GM18526 (cell line): ENCODE data around the gene MRPL23.

Experiments
- POLR2A ChIP-seq: IDR thresholded peaks from 3 replicates; pipeline ENCODE4 v1.6.1; 2011; ENCODE audit not compliant: insufficient read length; ENCODE audit errors: extremely low read depth

Gene MRPL23

GRCh38 chr11:1946812-1947484 is at the start of gene MRPL23:
Gene MRPL23 (plus strand): TSS chr11:1947332. CDS start chr11:1947363, 31 bp downstream.
- no peak for TF ChIP-seq POLR2A

- no peak for TF ChIP-seq POLR2A
Observed at GRCh38 chr11:1899090-1899489, 48.0 kb upstream of the MRPL23 start.

DNA sequence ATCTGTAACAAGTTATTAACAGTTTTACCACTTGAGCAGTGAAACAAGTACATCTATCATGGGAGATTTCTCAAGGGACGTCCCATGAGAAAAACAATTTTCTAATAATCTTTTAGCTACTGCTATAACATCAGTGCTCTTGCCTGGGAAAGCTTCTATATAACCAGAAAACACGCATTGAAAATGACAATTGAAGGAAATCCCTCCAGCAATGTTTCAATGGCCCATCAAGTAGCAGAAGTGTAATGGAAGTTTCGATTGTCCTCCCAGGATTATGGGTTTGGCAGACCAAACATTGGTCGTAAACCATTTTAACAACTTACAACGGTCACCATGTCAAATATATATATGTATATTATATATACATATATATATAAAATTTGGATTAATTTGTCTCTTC is 47.4 kb upstream of the MRPL23 start:
- TF ChIP-seq POLR2A: no peak

DNA sequence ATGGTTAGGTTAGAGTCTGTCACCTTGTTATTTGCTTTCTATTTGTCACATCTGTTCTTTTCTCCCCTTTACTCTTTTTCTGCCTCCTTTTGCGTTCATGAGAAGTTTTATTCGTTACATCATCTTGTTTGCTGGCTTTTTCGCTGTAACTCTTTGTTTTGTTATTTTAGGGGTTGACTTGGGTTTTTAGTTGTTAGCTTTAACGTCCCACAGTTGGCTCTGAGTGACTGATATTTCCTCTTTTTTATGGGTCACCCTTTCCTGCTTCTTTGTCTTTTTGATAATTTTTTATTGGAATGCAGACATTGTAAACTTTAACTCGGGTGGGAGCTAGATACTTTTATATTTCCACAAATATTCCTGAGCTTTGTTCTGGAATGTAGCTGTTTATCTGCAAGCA is 41.0 kb upstream of the MRPL23 start:
- no peak for TF ChIP-seq POLR2A

DNA sequence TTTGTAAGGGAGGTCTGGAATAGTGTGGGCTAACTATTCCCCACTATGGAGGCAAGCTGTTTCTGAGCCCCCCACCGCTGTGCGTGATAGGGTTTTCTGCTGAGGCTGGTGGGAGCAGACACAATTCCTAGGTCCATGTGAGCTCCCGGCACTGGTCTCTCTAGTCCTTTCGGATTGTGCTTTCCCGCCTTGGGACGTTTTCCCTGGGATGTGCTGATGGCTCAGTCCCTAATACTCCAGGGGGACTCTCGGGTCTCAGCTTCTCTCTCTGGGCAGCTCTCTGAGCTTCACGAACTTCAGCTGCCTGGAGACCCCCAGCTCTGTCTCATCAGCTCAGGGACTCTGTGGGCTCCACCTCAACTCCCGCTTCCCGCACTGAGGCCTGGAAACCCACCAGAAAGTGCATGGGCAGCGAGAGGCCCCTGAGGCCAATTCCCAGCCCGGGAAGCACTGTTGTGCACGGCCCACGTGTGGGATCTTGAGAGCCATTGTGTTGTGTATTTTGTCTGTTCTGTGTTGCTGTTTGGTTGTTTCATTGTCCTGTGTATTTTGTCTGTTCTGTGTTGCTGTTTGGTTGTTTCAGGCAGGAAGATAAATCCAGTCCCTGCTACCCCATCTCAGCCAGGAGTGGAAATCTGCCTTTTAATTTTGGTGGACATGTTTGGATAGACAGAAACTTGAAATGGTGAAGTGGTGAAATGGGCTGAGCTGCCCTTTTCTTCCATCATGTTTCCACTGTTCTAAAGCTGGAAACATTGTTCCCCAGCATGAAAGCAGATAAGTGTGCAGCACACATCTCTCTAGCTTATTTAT is 40.3 kb upstream of the MRPL23 start:
- TF ChIP-seq POLR2A: no peak

DNA sequence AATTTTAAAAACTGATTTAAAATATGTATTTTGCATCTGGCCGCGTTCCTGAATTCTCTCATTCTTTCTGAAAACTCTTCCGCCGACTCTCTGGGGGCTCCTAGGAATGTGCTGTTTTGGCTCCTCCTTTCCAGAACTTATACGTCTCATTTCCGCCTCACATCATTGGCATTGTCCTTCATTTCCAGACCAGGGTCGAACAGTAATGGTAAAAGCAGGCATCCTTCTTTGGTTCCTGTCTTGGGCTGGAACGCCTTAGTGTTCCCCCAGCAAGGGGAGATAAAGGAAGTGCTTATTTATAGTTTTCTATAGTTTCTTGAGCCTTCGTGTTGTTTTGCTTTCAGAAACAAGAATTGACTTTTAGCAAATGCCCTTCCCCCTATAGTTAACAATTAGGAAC is 38.5 kb upstream of the MRPL23 start:
- no peak for TF ChIP-seq POLR2A

- no peak for TF ChIP-seq POLR2A
Observed at GRCh38 chr11:1909524-1909923, 37.6 kb upstream of the MRPL23 start.

- no peak for TF ChIP-seq POLR2A
Observed at GRCh38 chr11:1912289-1912878, 34.7 kb upstream of the MRPL23 start.

DNA sequence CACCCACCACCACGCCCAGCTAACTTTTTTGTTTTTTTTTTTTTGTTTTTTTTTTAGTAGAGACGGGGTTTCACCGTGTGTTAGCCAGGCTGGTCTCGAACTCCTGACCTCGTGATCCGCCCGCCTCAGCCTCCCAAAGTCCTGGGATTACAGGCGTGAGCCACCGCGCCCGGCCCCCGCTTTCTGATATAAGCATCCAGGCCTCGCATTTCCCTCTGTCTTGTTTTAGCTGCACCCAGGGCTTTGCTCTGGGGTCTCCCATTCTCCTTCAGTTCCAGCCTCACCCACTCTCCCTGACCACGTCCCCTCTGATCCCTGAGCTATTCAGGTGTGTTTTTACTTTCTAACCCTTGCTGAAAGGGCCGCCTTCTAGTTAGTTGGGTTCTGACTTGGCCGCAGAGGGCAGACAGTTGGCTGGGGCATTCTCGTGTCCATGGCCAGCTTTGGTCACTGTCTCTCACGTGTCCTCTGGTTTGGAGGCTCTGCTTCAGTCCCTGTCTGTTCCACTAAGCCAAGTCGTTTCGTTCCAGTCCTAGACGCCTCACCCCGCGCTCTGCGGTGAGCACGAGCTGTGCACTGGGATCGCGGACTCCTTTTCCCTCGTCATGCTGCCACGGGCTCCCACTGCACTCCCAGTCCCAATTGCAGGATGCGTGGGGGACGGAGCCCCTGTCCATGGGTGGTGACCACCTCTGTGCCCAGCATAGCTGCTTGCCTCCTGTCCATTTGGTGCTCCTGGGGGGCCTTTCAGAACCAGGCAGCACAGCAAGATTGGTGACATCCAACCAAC is 33.7 kb upstream of the MRPL23 start:
- TF ChIP-seq POLR2A: no peak

DNA sequence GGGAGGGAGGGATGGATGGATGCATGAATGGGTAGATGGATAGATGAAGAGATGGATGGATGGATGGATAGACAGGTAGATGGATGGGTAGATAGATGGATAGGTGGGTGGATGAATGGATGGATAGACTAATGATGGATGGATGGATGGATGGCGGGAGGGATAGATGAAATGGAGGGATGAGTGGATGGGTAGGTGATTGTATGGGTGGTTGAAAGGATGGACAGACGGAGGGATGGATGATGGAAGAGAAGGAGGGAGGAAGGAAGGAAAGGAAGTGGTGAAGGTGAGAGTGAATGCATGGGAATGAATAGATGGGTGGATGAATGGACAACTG is 31.4 kb upstream of the MRPL23 start:
- TF ChIP-seq POLR2A: no peak

GRCh38 chr11:1916132-1916985 is 30.8 kb upstream of the MRPL23 start:
- no peak for TF ChIP-seq POLR2A

DNA sequence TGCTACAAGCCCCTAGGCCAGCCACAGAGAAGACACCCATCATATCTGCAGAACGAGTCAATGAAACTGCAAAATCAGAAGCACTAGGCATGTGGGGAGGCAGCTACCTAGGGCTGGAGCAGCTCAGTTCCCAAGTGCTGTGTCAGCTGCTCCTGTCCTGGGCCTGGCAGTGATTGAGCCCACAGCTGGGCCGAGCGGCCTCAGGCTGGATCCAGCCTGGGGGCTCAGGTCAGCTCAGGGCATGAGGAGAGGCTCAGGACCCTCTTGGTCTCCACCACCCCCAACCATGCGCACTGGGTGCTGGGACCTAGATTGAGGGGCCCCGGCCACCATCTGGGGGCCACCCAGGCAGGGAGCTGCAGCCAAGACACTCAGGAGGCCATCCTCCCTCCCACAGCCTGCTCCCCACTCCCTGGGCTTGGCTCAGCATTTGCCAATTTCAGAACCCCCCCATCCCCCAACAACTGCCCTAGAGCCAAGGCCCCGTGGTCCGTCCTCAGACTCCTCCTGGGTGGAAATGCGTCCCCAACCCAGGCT is 30.1 kb upstream of the MRPL23 start:
- TF ChIP-seq POLR2A: peak; percentile 16

DNA sequence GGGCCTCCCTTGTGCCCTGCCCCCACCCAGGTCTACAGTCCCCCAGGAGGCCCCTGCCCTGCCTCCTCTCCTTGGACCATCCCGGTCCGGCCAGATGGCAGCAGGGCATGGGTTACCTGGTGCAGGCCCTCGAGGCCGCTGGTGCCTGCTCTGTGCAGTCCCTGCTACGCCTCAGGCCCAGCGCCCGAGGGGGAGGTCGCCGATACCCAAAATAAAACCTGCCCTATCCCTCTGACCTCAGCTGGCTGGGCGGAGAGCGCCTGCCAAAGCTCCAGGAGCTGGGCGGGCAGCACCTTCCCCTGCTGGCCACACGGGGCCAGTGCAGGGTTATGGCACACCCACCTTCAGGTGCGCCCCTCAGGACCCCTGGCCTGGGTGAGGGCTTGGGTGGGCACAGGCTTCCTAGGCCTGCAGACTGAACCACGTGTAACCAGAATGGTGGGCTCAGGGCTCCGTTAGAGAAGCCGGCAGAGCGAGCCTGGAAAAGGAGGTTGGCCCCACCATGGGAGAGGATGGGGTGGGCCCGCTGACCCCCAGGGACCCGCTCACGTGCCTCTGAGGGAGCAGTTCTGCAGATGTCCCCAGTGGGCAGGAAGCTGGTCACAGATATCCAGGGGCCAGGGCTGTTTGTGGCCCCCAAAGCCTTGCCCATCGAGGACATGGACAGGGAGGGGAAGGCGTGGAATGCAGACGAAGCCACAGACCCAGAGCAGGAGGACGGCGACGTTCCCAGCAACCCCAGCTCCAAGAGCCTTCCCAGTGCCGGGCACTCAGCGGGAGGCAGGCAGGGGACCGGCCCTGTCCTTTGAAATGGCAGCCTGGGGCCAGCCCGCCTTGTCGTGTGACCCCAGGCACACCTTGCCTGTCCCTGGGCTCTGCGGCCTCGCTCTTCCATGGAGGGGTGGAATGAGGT is 29.4 kb upstream of the MRPL23 start:
- TF ChIP-seq POLR2A: no peak
